SW480 (cell line): Measurements from ENCODE around the gene WDR53.
"Not testable (repeated sequence)": the region's sequence is repeated elsewhere in the genome, so short reads cannot be mapped to it uniquely, and the experiment has no call there.

ENCODE experiments used
- DNase-seq: peaks from one replicate; pipeline ENCODE4 v3.0.0-alpha.2; 2016; ENCODE audit warnings: low spot score

The WDR53 gene

GRCh38 chr3:196568246-196569002 is at the start of gene WDR53, which contains the start of gene FBXO45:
TSS of gene WDR53 (minus strand) at chr3:196568554. CDS start at chr3:196561475, 7,079 bp downstream.
TSS of gene FBXO45 (plus strand) at chr3:196568660. CDS start at chr3:196568985, 325 bp downstream.
- DNase-seq = peak; percentile 96

GRCh38 chr3:196617256-196617655 is 48.9 kb upstream of the WDR53 start:
- no peak for DNase-seq

GRCh38 chr3:196615234-196615633 is 46.9 kb upstream of the WDR53 start:
- not testable (repeated sequence) for DNase-seq

- DNase-seq = no peak
Measured at GRCh38 chr3:196611761-196612483, 43.6 kb upstream of the WDR53 start.

- no peak for DNase-seq
Measured at GRCh38 chr3:196609805-196610515, 41.6 kb upstream of the WDR53 start.

GRCh38 chr3:196609343-196609775 is 41.0 kb upstream of the WDR53 start:
- DNase-seq = peak; percentile 87

- no peak for DNase-seq
Measured at GRCh38 chr3:196608693-196609092, 40.3 kb upstream of the WDR53 start.

- peak; percentile 57 for DNase-seq
Measured at GRCh38 chr3:196604548-196604947, 36.2 kb upstream of the WDR53 start.

- no peak for DNase-seq
Measured at GRCh38 chr3:196603683-196604082, 35.3 kb upstream of the WDR53 start.

GRCh38 chr3:196602673-196603072 is 34.3 kb upstream of the WDR53 start:
- DNase-seq = no peak

GRCh38 chr3:196600359-196600758 is 32.0 kb upstream of the WDR53 start:
- no peak for DNase-seq

- DNase-seq = no peak
Measured at GRCh38 chr3:196599734-196600128, 31.4 kb upstream of the WDR53 start.

- not testable (repeated sequence) for DNase-seq
Measured at GRCh38 chr3:196597971-196598733, 29.8 kb upstream of the WDR53 start.

- DNase-seq = no peak
Measured at GRCh38 chr3:196596355-196596754, 28.0 kb upstream of the WDR53 start.

GRCh38 chr3:196590279-196590678 is 21.9 kb upstream of the WDR53 start:
- DNase-seq = no peak

GRCh38 chr3:196585044-196585757 is 16.8 kb upstream of the WDR53 start:
- DNase-seq = no peak

- DNase-seq = no peak
Measured at GRCh38 chr3:196572389-196572788, 4.0 kb upstream of the WDR53 start.

- not testable (repeated sequence) for DNase-seq
Measured at GRCh38 chr3:196570332-196570731, 2.0 kb upstream of the WDR53 start.

- DNase-seq = peak; percentile 79
Measured at GRCh38 chr3:196569003-196569516, 706 bp upstream of the WDR53 start.

- DNase-seq = peak; percentile 19
Measured at GRCh38 chr3:196563721-196564225, 4.6 kb downstream of the WDR53 start.

GRCh38 chr3:196559826-196560225 is 8.5 kb downstream of the WDR53 start:
- no peak for DNase-seq
